Neural progenitor cell (in vitro differentiated cells): ENCODE results near the gene PPP1R13L. TPM values are rescaled to one million over a fixed set of nuclear protein-coding genes. Genes with fewer than 3 reads are reported as not detected.
A peak's percentile ranks its signal among the peaks of the same experiment; 100 is the strongest.

Experiments
- DNase-seq: peaks from one replicate; pipeline ENCODE4 v3.0.0-alpha.2; 2016; ENCODE audit warnings: low spot score
- H2AFZ ChIP-seq: fragments of 200-600 bp; sonication (generic); replicated peaks from 2 replicates; pipeline ENCODE4 v1.6.1; 2016; ENCODE audit warnings: antibody characterized with exemption
- H3F3A ChIP-seq: fragments of 200-600 bp; sonication (generic); 2 replicates; pipeline ENCODE4 v1.6.1; 2016; ENCODE audit warnings: antibody characterized with exemption, low read depth
- H3K27ac ChIP-seq: fragments of 200-600 bp; sonication (generic); 2 replicates; pipeline ENCODE4 v1.5.1; 2016; ENCODE audit warnings: mild to moderate bottlenecking
- H3K27me3 ChIP-seq: fragments of 200-600 bp; sonication (generic); 2 replicates; pipeline ENCODE4 v1.6.1; 2016; ENCODE audit warnings: mild to moderate bottlenecking, moderate library complexity
- H3K36me3 ChIP-seq: fragments of 200-600 bp; sonication (generic); 2 replicates; pipeline ENCODE4 v1.5.1; 2016
- H3K4me1 ChIP-seq: fragments of 200-600 bp; sonication (generic); 2 replicates; pipeline ENCODE4 v1.6.1; 2016; ENCODE audit warnings: mixed run types
- H3K4me2 ChIP-seq: fragments of 200-600 bp; sonication (generic); 2 replicates; pipeline ENCODE4 v1.6.1; 2016
- H3K4me3 ChIP-seq: fragments of 200-600 bp; sonication (generic); 2 replicates; pipeline ENCODE4 v1.5.1; 2016
- H3K79me2 ChIP-seq: fragments of 200-600 bp; sonication (generic); 2 replicates; pipeline ENCODE4 v1.6.1; 2016; ENCODE audit warnings: low read depth
- H3K9ac ChIP-seq: fragments of 200-600 bp; sonication (generic); 2 replicates; pipeline ENCODE4 v1.6.1; 2016
- H3K9me3 ChIP-seq: fragments of 200-600 bp; sonication (generic); 2 replicates; pipeline ENCODE4 v1.5.1; 2016; ENCODE audit warnings: low read depth
- H4K20me1 ChIP-seq: fragments of 200-600 bp; sonication (generic); 2 replicates; pipeline ENCODE4 v1.6.1; 2016; ENCODE audit warnings: low read depth
- H3K27ac Mint-ChIP-seq: 3 replicates; pipeline ENCODE4 v1.8.0; 2021; ENCODE audit warnings: mixed read lengths
- H3K27me3 Mint-ChIP-seq: 2 replicates; pipeline ENCODE4 v1.8.0; 2022; ENCODE audit warnings: low read depth, mild to moderate bottlenecking, inconsistent platforms, moderate library complexity, mixed read lengths; ENCODE audit not compliant: insufficient read depth
- H3K36me3 Mint-ChIP-seq: 3 replicates; pipeline ENCODE4 v1.8.0; 2021; ENCODE audit warnings: mixed read lengths
- H3K4me1 Mint-ChIP-seq: 3 replicates; pipeline ENCODE4 v1.8.0; 2021; ENCODE audit warnings: mixed read lengths
- H3K4me3 Mint-ChIP-seq: 3 replicates; pipeline ENCODE4 v1.8.0; 2021; ENCODE audit warnings: mild to moderate bottlenecking, moderate library complexity, mixed read lengths
- H3K9me3 Mint-ChIP-seq: 3 replicates; pipeline ENCODE4 v1.8.0; 2020; ENCODE audit warnings: mixed read lengths
- CTCF ChIP-seq: fragments of 200-600 bp; sonication (generic); IDR thresholded peaks from 2 replicates; pipeline ENCODE4 v1.5.1; 2017; ENCODE audit warnings: antibody characterized with exemption, mild to moderate bottlenecking
- EZH2 ChIP-seq: fragments of 200-600 bp; sonication (generic); IDR thresholded peaks from 2 replicates; pipeline ENCODE4 v1.6.1; 2017; ENCODE audit warnings: antibody characterized with exemption, mild to moderate bottlenecking, moderate library complexity
- EZH2phosphoT487 ChIP-seq: fragments of 200-600 bp; sonication (generic); IDR thresholded peaks from 2 replicates; pipeline ENCODE4 v1.6.1; 2017; ENCODE audit warnings: antibody characterized with exemption
- total RNA-seq: library from RNA; depleted of rRNA; stranded (reverse); fragments of >200 nt; gene quantifications from 2 replicates; pipeline ENCODE4 v1.2.3, GENCODE V29; 2015; ENCODE audit warnings: low replicate concordance

Gene PPP1R13L
- total RNA-seq, 1 donor from 2014 or later: 2.9 TPM

DNA sequence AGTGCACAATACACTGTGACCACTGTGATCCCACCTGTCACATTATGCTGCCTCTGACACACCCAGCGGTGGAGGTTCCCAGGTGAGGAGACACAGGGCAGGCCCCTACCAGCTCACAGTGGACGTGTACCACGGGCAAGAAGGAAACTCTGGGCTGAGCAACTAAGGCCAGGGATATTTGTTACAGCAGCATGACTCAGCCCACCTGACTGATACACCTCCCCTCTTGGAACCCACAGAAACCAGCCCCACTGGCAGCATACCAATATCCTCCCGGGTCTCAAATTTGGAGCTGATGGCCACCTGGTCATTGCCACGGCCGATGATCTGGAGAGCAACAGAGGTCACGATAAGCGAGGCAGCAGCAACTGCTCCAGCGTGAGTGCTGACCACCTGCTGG is 49.5 kb downstream of the PPP1R13L start:
- Histone ChIP-seq H3K79me2 (no peaks in the 10 kb centered on the region), H3F3A (no peaks in the 10 kb centered on the region), H3K4me2 (no peak overlapping the region), H3K9ac (no peak overlapping the region), H3K27ac (no peak overlapping the region), H4K20me1 (peaks cover 5% of the 10 kb centered on the region), H3K36me3 (no peaks in the 10 kb centered on the region), H3K9me3 (no peaks in the 10 kb centered on the region), H3K4me1 (no peaks in the 10 kb centered on the region), H3K27me3 (no peaks in the 10 kb centered on the region), H3K4me3 (no peak overlapping the region), H2AFZ (no peak overlapping the region)
- no peak for DNase-seq
- no peaks in the 10 kb centered on the region for H3K9me3 Mint-ChIP-seq
- H3K27me3 Mint-ChIP-seq: peaks cover 3% of the 10 kb centered on the region
- H3K36me3 Mint-ChIP-seq: peaks cover 32% of the 10 kb centered on the region
- no peak overlapping the region for H3K27ac Mint-ChIP-seq
- peaks cover 9% of the 10 kb centered on the region for H3K4me1 Mint-ChIP-seq
- TF ChIP-seq CTCF (no peak), EZH2phosphoT487 (no peak)
- no peak overlapping the region for H3K4me3 Mint-ChIP-seq

- Histone ChIP-seq H3K27ac (no peak overlapping the region), H3K79me2 (no peaks in the 10 kb centered on the region), H3K4me2 (no peak overlapping the region), H2AFZ (no peak overlapping the region), H3K27me3 (no peaks in the 10 kb centered on the region), H3K9me3 (no peaks in the 10 kb centered on the region), H3K4me1 (no peaks in the 10 kb centered on the region), H3K4me3 (no peak overlapping the region), H3F3A (no peaks in the 10 kb centered on the region), H4K20me1 (peaks cover 11% of the 10 kb centered on the region), H3K9ac (no peak overlapping the region), H3K36me3 (no peaks in the 10 kb centered on the region)
- Mint-ChIP-seq H3K36me3 (peaks cover 30% of the 10 kb centered on the region), H3K9me3 (no peaks in the 10 kb centered on the region), H3K27me3 (peaks cover 5% of the 10 kb centered on the region), H3K4me3 (no peak overlapping the region), H3K4me1 (peaks cover 9% of the 10 kb centered on the region), H3K27ac (no peak overlapping the region)
- DNase-seq: no peak
- no peak for TF ChIP-seq EZH2phosphoT487
- TF ChIP-seq CTCF: no peak
- TF ChIP-seq EZH2: no peak
Observed at GRCh38 chr19:45354241-45354842, 50.5 kb downstream of the PPP1R13L start.

DNA sequence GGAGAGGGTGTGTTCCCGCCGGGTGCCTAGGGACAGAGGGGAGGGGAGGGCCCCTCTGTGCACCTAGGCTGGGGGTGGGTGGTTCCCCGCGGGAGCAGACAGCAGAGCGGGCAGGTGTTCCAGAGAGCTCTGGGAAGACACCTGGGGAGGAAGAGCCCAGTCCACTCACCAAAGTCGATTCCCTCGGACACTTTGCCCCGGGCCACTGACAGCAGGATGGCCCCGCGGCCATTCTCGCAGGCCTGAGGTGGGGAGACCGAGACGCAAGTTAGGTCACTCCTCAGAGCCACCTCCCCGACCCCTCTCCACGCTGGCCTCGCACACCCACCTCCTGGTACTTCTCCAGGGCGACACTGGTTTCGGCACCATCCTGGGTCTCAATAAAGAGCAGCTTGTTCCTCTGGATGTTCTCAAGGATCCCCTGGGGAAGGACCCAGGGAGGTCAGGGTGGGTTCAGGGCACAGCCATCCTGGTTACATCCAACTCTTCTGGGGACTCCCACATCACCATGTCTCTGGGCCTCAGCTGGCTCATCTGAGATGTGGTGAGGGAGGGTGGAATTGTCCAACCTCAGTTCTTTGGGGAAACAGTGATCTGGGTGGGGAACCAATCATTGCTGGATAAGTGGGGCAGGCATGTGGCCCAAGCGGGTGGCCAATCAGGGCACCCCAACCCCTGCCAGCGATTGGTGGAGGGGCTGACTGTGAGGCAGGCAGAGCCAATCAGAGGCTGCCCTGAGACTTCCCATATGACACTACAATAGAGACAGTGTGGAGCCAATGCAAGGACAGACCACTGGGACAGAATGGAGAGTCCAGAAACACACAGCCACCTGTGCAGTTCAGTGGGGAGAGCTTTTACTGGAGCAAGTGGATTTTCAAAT is 51.7 kb downstream of the PPP1R13L start:
- H3K36me3 Mint-ChIP-seq: peaks cover 32% of the 10 kb centered on the region
- Histone ChIP-seq H3K4me3 (no peak overlapping the region), H3K4me2 (no peak overlapping the region), H3K27me3 (no peaks in the 10 kb centered on the region), H3K36me3 (no peaks in the 10 kb centered on the region), H3K9me3 (no peaks in the 10 kb centered on the region), H3F3A (no peaks in the 10 kb centered on the region), H2AFZ (no peak overlapping the region), H3K27ac (no peak overlapping the region), H3K79me2 (no peaks in the 10 kb centered on the region), H3K4me1 (no peaks in the 10 kb centered on the region), H4K20me1 (peaks cover 13% of the 10 kb centered on the region), H3K9ac (no peak overlapping the region)
- peaks cover 5% of the 10 kb centered on the region for H3K27me3 Mint-ChIP-seq
- H3K4me1 Mint-ChIP-seq: peaks cover 10% of the 10 kb centered on the region
- no peaks in the 10 kb centered on the region for H3K9me3 Mint-ChIP-seq
- H3K4me3 Mint-ChIP-seq: no peak overlapping the region
- no peak for TF ChIP-seq EZH2phosphoT487
- TF ChIP-seq CTCF: no peak
- TF ChIP-seq EZH2: no peak
- peak overlapping the region; percentile 85 for H3K27ac Mint-ChIP-seq
- DNase-seq: no peak
